Measurements from ENCODE around the gene CSTF1. TPM values are rescaled to one million over a fixed set of nuclear protein-coding genes. Genes with fewer than 3 reads are reported as not detected.

Gene CSTF1
- total and polyA plus RNA-seq, 2 of the 8 experiments (the other 6 are each of a cell fraction or from before 2014, with no cell fraction given) = 59.4 to 83.5 TPM

- Histone ChIP-seq H2AK5ac (ENCODE audit: low read depth, low read length) (no peak overlapping the region), H4K8ac (ENCODE audit: extremely low read depth, insufficient read depth, low read length) (no peak overlapping the region), H2BK12ac (ENCODE audit: low read depth, low read length) (no peak overlapping the region), H3K9me3 (ENCODE audit: insufficient read depth in 2 of 2, low read depth in 1 of 2, low read length in 1 of 2) (no peaks in the 10 kb centered on the region), H3K36me3 (ENCODE audit: control insufficient read depth in 2 of 4, insufficient read depth in 4 of 4, low read length in 3 of 4) (peaks cover 18 to 69% (median 43%) of the 10 kb centered on the region in 4 experiments; a peak in 7 of 8 replicates), H2BK20ac (ENCODE audit: low read length) (no peak overlapping the region), H3K27me3 (replicated peaks in 1 of 4; ENCODE audit: control insufficient read depth in 3 of 4, extremely low read depth in 1 of 4, insufficient read depth in 3 of 4, low read length in 3 of 4) (no peaks in the 10 kb centered on the region), H3K4ac (replicated peaks; ENCODE audit: insufficient read length, low read depth, low read length) (no peak overlapping the region), H4K20me1 (replicated peaks in 1 of 2; ENCODE audit: control insufficient read depth in 1 of 2, insufficient read depth in 2 of 2, low read length in 2 of 2) (peaks cover 0 to 5% of the 10 kb centered on the region in 2 experiments), H3K4me2 (ENCODE audit: insufficient read depth in 1 of 2, low read depth in 2 of 2, low read length in 2 of 2) (no peak overlapping the region), H2BK120ac (replicated peaks; ENCODE audit: low read depth, low read length) (no peak overlapping the region), H3K18ac (ENCODE audit: extremely low read depth, low read length) (no peak overlapping the region), H4K5ac (ENCODE audit: insufficient read length, low read depth, low read length) (no peak overlapping the region), H3K56ac (replicated peaks; ENCODE audit: insufficient read length, low read depth, low read length) (no peak overlapping the region), H3K79me2 (ENCODE audit: control insufficient read depth in 1 of 2, insufficient read depth in 2 of 2, low read length in 2 of 2) (peaks cover 0 to 25% of the 10 kb centered on the region in 2 experiments; a peak in 2 of 4 replicates), H3K23me2 (ENCODE audit: low read depth, low read length) (no peaks in the 10 kb centered on the region), H2BK15ac (ENCODE audit: low read length) (no peak overlapping the region), H3K23ac (ENCODE audit: insufficient read length) (no peak overlapping the region), H3K4me3 (ENCODE audit: extremely low read depth in 1 of 4, insufficient read depth in 2 of 4, low read depth in 3 of 4, low read length in 4 of 4) (no peak overlapping the region), H3K79me1 (ENCODE audit: low read depth, low read length) (peaks cover 2% of the 10 kb centered on the region; the same call in 1 of the 2 replicates), H3K9ac (replicated peaks in 1 of 4; ENCODE audit: extremely low read depth in 1 of 4, low read depth in 3 of 4, low read length in 3 of 4) (no peak overlapping the region), H2AFZ (ENCODE audit: low read length) (no peak overlapping the region), H3K14ac (ENCODE audit: insufficient read length) (no peak overlapping the region), H2BK5ac (ENCODE audit: low read depth, low read length) (no peak overlapping the region), H3K4me1 (replicated peaks in 1 of 4; ENCODE audit: control insufficient read depth in 3 of 4, insufficient read depth in 4 of 4, low read length in 3 of 4) (no peaks in the 10 kb centered on the region), H4K91ac (replicated peaks; ENCODE audit: insufficient read length, low read length) (no peak overlapping the region), H3K27ac (ENCODE audit: low read depth, low read length) (no peak overlapping the region)
- DNase-seq (ENCODE audit: low read depth in 1 of 2, low spot score in 2 of 2) (no peak), FAIRE-seq (no peak)
- CTCF ChIA-PET (ENCODE audit: partially characterized antibody) = interaction anchor here (1.6 kb wide), 1 partner anchor 27 kb away, joined by 3 read pairs; no protein-coding TSS in a partner anchor
- POLR2A ChIA-PET (ENCODE audit: partially characterized antibody) = interaction anchor here (0.8 to 1.8 kb wide), 4 partner anchors 10 to 20 kb away, joined by 3 to 11 read pairs (median 8); partner anchors contain the start of genes AURKA and CSTF1
- 95% methylated on average over 11 of the region's 11 CpGs; no CpG with 5 or more reads in 1 of the 2 experiments for WGBS, 2 experiments (ENCODE audit: extremely low coverage in 1 of 2, insufficient coverage in 1 of 2, insufficient read length in 1 of 2, insufficient replicate concordance in 2 of 2, low coverage in 1 of 2, low lambda C conversion rate in 2 of 2, missing lambda C conversion rate in 1 of 2)
- TF ChIP-seq EZH2 (IDR thresholded peaks at IDR 0.05; ENCODE audit: low read depth, low read length, severe bottlenecking) = no peak
Measured at GRCh38 chr20:56371977-56372376, 20.5 kb upstream of the CSTF1 start.
